ENCODE results near the gene VGF.
A peak's percentile ranks its signal among the peaks of the same experiment; 100 is the strongest.

VGF gene

DNA sequence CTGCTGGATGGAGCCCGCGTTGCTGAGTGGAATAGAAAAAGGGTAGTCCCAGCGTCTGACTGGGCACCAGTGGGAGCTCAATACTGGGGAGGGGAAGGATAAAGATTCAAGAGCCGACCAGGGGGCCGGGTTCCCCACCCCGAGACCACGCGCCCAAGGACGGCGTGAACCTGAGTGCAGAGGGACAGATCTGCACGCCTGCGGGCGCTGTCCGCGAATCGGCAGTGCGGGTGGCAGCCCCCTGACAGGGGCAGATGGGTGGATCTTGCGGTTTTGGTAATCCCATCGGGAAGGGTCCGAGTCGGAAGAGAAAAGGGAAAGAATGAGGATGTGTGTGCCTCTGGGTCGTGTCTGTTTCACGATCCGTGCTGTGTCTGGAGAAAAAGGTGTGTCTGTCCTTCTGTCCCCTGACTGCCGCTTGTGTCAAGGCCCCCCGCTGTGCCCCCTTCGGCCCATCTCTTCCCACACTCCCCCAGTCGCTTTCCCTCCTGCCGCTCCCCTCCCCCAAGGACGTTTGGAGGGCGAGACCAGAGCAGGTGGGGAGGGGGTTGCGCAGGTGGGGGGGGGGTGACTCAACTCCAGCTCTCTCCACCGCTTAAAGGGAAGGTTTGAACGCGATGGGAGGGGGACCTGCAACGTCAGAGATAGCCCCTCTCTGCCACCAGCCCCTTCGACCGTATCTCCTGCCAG lies 734 bp upstream of the VGF start:
- no peak for DNase-seq

- DNase-seq = no peak
Observed at GRCh38 chr7:101164071-101164840, 1.1 kb downstream of the VGF start.

DNA sequence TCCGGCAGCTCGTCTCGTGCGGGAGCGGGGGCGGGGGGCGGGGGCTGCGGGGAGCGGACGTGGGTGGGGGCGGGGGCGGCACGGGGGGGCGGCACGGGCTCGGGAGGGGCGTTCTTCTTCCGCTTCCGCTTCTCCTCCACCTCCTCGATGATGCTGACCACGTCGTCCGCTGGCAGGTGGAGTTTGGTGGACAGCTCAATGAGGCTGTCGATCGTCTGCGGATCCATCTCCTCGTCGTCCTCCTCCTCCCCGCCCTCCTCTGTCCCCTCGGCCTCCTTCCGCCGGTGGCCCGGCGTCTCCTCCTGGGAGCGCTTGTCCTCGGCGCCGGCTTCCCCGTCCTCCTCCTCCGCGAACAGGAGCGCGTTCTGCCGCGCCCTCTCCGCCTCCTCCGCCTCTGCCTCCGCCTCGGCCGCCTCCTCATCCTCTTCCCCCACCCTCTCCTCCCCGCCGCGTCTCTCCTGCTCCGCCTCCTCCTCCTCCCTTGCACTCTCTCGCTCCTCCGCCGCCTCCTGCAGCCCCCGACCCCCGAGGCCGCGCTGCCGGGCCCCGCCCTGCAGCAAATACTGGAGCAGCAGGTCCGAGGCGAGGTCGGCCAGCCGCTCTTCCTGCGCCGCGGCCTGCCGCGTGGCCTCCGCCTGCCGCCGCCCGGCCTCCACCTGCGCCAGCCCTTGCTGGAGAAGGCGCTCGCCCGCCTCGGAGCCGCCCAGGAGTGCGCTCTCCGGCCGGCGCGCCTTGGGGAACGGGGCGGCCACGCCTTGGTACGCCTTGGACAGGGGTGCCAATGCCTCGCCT lies 1.9 kb downstream of the VGF start:
- no peak for DNase-seq

- no peak for DNase-seq
Observed at GRCh38 chr7:101162551-101163278, 2.7 kb downstream of the VGF start.

- no peak for DNase-seq
Observed at GRCh38 chr7:101161692-101162471, 3.5 kb downstream of the VGF start.

GRCh38 chr7:101160910-101161309 lies 4.5 kb downstream of the VGF start:
- no peak for DNase-seq

DNA sequence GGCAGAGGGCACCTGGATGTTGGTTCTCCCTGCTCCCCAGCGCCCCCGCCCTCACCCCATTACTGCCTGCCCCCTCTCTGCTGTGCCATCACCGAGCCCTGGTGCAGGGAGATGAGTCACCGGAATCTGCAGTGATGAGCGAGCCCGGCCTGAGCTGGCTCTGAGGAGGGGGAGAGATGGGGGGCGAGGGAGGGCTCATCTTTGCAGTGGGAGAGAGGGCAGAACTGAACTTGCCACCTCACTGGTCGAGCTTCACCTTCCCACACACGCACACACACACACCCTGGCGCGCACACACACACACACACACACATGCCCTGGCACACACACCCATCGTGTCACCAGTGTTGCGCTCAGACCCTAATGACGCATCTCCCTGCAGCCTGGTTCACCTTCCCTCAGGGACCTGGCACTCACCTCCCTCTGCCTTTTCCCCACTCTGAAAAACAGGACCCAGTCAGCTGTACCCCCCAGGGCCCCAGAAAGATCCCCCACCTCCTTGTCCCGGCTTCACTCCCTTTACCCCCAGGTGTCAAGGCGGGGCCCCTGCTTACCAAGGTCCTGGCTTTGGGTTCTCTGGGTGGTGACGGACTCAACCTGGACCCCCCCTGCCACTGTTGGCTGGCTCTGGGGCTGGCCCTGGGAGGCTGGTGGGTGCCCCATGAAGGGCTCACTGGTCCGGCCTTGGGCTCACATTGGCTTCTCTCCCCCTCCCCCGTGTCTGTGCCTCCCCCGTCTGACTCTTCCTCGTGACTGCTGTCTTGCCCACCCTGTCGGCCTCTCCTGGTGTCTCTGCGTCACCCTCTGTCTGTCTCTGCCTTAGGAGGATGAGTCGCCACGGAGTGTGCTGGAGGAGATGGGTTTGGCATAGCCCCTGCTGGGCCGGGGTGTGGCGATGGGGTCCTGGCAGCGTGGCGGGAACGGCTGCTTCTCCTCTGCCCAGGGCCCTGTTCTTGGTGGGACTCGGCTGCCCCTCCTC lies 5.4 kb downstream of the VGF start:
- no peak for DNase-seq

DNA sequence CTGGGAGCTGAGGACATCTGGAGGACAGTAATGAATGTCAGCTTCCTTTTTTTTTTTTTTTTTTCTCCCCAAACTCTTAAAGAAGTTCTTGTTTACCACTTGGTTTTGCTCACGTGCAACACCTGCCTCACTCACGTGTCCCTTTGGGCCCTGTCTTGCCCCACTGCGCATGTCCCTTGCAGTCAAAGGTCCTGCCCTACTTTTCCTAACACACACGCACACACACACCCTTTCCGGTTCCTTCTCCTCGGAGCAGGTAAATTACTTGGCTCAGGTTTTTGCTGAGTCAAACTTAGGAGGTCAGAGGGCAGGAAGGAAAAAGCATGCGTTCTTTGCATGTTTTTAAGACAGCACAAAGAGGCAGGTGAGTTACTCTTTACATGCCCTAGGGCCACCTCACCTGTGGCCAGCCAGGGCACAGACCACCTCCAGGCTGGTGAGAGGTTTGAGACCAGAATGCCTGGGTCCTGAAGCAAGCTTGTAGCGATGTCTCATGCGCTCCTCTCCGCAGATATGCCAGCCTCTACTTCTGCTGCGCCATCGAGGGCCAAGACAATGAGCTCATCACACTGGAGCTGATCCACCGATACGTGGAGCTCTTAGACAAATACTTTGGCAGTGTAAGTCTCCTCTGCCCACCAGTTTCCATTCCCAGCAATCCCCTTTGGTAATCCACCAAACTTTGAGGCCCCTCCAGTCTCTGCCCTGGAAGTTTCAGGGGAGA lies 8.3 kb downstream of the VGF start:
- DNase-seq = no peak

GRCh38 chr7:101156277-101156676 lies 9.1 kb downstream of the VGF start:
- no peak for DNase-seq

- no peak for DNase-seq
Observed at GRCh38 chr7:101155303-101155702, 10.1 kb downstream of the VGF start.

DNA sequence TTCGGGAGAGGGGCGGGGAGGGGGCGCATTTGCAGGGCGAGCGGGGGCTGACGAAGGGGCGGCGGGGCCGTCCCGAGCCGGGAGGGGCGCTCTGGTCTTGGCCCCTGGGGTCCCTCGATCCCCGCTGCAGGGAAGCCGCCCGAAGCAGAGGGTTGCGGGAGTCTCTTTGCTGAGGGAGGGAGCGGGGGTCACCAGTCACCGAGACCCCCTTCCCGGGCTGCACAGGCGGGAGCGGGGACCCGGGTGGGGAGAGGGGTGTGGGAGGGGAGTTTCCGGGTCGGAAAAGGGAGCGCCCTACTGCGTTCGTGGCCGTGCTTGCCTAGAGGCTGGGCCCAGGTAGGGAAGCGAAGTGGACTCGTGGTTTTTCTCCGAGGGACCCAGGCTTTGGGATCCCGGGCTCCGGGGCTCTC lies 10.7 kb downstream of the VGF start:
- no peak for DNase-seq

GRCh38 chr7:101153969-101154692 lies 11.2 kb downstream of the VGF start, which contains the start of gene AP1S1:
TSS of gene AP1S1 (plus strand) at chr7:101154476. CDS start at chr7:101154515, 39 bp downstream.
- DNase-seq = peak; percentile 86

DNA sequence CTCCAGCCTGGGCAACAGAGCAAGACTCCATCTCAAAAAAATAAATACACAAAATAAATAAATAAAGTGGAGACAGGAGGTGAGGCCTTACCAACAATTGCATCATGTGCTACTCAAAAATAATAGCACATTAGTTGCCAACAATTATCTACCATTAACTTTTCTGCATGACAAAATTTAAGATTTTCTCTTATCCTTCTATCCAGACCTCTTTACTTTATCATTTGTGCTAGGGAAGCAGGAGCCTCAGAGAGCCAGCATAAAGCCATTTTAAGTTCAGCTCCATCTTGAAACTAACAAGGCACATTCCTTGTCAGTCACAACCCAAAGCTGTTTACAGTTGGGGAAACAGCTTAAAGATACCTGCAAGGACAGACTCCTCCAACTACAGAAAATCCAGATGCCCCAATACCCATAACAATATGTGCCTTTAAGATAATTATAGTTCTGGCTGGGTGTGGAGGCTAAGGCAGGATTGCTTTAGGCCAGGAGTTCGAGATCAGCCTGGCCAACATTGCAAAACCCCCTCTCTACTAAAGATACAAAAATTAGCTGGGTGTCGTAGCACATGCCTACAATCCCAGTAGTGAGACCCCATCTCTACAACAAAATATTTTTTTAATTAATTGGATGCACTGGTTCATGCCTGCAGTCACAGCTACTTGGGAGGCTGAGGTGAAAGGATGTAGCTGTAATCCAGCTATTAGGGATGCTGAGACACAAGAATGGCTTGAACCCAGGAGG lies 13.3 kb downstream of the VGF start:
- DNase-seq = no peak

GRCh38 chr7:101140746-101141382 lies 24.5 kb downstream of the VGF start:
- DNase-seq = no peak

GRCh38 chr7:101140339-101140699 lies 25.1 kb downstream of the VGF start:
- DNase-seq = no peak

GRCh38 chr7:101138213-101138870 lies 27.0 kb downstream of the VGF start:
- no peak for DNase-seq

GRCh38 chr7:101137651-101138212 lies 27.6 kb downstream of the VGF start:
- DNase-seq = no peak
